Right lobe of liver (tissue), 6 donors: ENCODE data around the gene DNASE2B. TPM values are rescaled to one million over a fixed set of nuclear protein-coding genes. Genes with fewer than 3 reads are reported as not detected.

Source experiments
- ATAC-seq, 4 donors: fragments of 200-7000 bp; cut with Tn5 transposase; one replicate each; pipeline ENCODE4 v1.9.1; 2020; ENCODE audit warnings: mild to moderate bottlenecking in 4 of 4, moderate library complexity in 4 of 4
- DNase-seq, 3 donors: peaks; one replicate each; pipeline ENCODE4 v3.0.0-alpha.2; 2020
- H3K27ac ChIP-seq, 3 donors: fragments of 200-600 bp; one replicate each; pipeline ENCODE4 v1.8.0; 2022
- H3K27me3 ChIP-seq, 2 donors: fragments of 200-600 bp; one replicate each; pipeline ENCODE4 v1.8.0; 2022
- H3K36me3 ChIP-seq, 4 donors: fragments of 200-600 bp; sonication (generic) in 1 of 4; one replicate each; pipeline versions ENCODE4 v1.5.1 to v1.8.0; 2017 to 2022; ENCODE audit warnings: control low read depth in 1 of 4
- H3K4me1 ChIP-seq, 4 donors: fragments of 200-600 bp; sonication (generic) in 1 of 4; one replicate each; pipeline versions ENCODE4 v1.5.1 to v1.8.0; 2017 to 2022; ENCODE audit warnings: control low read depth in 1 of 4
- H3K4me3 ChIP-seq, 3 donors: fragments of 200-600 bp; one replicate each; pipeline ENCODE4 v1.8.0; 2022
- H3K9me3 ChIP-seq, 4 donors: fragments of 200-600 bp; sonication (generic) in 1 of 4; one replicate each; pipeline versions ENCODE4 v1.5.1 to v1.8.0; 2017 to 2022; ENCODE audit warnings: control low read depth in 1 of 4
- POLR2A ChIP-seq: fragments of 450-650 bp; IDR thresholded peaks from one replicate; pipeline ENCODE4 v1.6.1; 2017; ENCODE audit warnings: antibody characterized with exemption, mild to moderate bottlenecking
- WGBS: methylation state at CpG from one replicate; pipeline ENCODE4 v1.1.6; 2018; ENCODE audit warnings: low coverage, low lambda C conversion rate; ENCODE audit not compliant: insufficient coverage; ENCODE audit errors: missing lambda C conversion rate; 5-methylcytosine and 5-hydroxymethylcytosine counted together
- intact Hi-C, 2 donors: fragments of 100-400 bp; cut with DNase I; formaldehyde crosslinking; loops; one replicate each; pipeline versions ENCODE4 v1.11.2 to v1.14.1; 2022
- total RNA-seq, 6 experiments: library from RNA; depleted of rRNA in 2 of 6; stranded (reverse); fragments of >200 nt in 2 of 6; fragmentation: NEBNext Ultra II Directional in 3 of 6; extraction: Animal tissue kit (Norgen Biotek cat#: 25700) in 3 of 6; gene quantifications; one replicate each; pipeline versions ENCODE4 v1.1.0 to v1.2.4, GENCODE V29; 2016 to 2023
- TF ChIP-seq, protein P1 (sequence below), 4 donors: fragments of 200-600 bp in 3 of 4; fragments of 450-650 bp in 1 of 4; IDR thresholded peaks; one replicate each; pipeline versions ENCODE4 v1.5.1 to v1.8.0; 2016 to 2022; ENCODE audit warnings: antibody characterized with exemption in 4 of 4, mild to moderate bottlenecking in 2 of 4
- donor health status: DM: no; HTN: yes; CAD: no.
- donor health status: DM: no; HTN: no; CAD: no.
- donor health status: DM: no; HTN: no; CAD: no.
- donor health status: DM: no; HTN: yes; CAD: no.
- donor health status: DM: no; HTN: yes; CAD: no.

DNASE2B gene
- total RNA-seq, 6 experiments from 2014 or later: 0.17 to 0.25 (median 0.25) TPM; not detected in 3

GRCh38 chr1:84376000-84376910, 22.0 kb upstream of the DNASE2B start:
- DNase-seq: no peak
- Histone ChIP-seq H3K4me1 (no peaks in the 10 kb centered on the region), H3K27ac (no peak overlapping the region), H3K4me3 (no peak overlapping the region), H3K9me3 (no peaks in the 10 kb centered on the region), H3K36me3 (no peaks in the 10 kb centered on the region), H3K27me3 (no peaks in the 10 kb centered on the region)
- 79% methylated on average over 7 of the region's 7 CpGs for WGBS
- no peak for ATAC-seq
- TF ChIP-seq, protein P1, sequence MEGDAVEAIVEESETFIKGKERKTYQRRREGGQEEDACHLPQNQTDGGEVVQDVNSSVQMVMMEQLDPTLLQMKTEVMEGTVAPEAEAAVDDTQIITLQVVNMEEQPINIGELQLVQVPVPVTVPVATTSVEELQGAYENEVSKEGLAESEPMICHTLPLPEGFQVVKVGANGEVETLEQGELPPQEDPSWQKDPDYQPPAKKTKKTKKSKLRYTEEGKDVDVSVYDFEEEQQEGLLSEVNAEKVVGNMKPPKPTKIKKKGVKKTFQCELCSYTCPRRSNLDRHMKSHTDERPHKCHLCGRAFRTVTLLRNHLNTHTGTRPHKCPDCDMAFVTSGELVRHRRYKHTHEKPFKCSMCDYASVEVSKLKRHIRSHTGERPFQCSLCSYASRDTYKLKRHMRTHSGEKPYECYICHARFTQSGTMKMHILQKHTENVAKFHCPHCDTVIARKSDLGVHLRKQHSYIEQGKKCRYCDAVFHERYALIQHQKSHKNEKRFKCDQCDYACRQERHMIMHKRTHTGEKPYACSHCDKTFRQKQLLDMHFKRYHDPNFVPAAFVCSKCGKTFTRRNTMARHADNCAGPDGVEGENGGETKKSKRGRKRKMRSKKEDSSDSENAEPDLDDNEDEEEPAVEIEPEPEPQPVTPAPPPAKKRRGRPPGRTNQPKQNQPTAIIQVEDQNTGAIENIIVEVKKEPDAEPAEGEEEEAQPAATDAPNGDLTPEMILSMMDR (IDR thresholded peaks at IDR 0.05): no peak
- no peak for TF ChIP-seq POLR2A
- intact Hi-C loops: no loop called here

GRCh38 chr1:84377480-84378095, 20.7 kb upstream of the DNASE2B start:
- H3K27ac ChIP-seq: no peak overlapping the region
- ATAC-seq (no peak), DNase-seq (no peak)
- no peaks in the 10 kb centered on the region for H3K27me3 ChIP-seq
- intact Hi-C loops: no loop called here
- WGBS: 26% methylated on average over 3 of the region's 3 CpGs
- H3K4me3 ChIP-seq: no peak overlapping the region
- no peaks in the 10 kb centered on the region for H3K4me1 ChIP-seq
- TF ChIP-seq POLR2A: no peak
- TF ChIP-seq, protein P1 (IDR thresholded peaks at IDR 0.05): no peak
- no peaks in the 10 kb centered on the region for H3K36me3 ChIP-seq
- no peaks in the 10 kb centered on the region for H3K9me3 ChIP-seq

DNA sequence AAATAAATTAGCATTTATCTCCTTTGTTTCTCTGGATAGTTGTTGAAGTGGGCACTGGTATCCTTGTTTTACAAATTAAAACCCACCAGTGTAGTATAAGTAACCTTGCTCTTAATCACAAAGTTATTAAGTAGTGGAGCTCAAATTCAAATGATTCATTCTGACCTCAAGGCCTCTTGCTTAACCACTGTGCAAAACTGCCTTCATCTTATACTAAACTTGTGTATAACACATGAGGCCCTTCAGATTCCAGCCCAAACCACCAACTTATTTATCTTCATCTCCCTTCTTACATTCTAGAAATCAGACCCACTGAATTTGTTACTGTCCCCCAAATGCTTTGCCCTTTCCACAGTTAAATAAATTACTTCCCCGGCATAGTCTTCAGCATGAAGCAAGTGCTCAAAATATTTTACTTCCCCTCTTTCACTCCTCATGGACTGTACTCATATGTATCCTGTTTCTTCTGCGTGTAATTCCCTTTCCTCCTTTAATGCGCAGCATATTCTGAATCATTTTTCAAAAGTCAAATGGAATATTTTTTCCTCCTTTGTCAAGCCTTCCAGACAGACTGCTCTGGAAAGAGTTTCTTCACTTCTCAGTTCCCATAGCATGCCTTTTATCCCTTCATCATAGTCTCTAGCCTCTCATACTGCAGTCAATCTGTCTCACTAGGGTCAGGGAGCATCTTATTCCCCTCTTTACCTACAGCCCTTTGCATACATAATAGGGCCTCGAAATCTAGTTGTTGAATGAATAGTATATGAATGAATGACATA, 19.0 kb upstream of the DNASE2B start:
- Histone ChIP-seq H3K36me3 (no peaks in the 10 kb centered on the region), H3K27me3 (no peaks in the 10 kb centered on the region), H3K27ac (no peak overlapping the region), H3K9me3 (no peaks in the 10 kb centered on the region), H3K4me1 (no peaks in the 10 kb centered on the region), H3K4me3 (no peak overlapping the region)
- intact Hi-C loops: no loop called here
- TF ChIP-seq, protein P1 (IDR thresholded peaks at IDR 0.05): no peak
- no peak for TF ChIP-seq POLR2A
- 72% methylated on average over 4 of the region's 4 CpGs for WGBS
- ATAC-seq (no peak), DNase-seq (no peak)

DNA sequence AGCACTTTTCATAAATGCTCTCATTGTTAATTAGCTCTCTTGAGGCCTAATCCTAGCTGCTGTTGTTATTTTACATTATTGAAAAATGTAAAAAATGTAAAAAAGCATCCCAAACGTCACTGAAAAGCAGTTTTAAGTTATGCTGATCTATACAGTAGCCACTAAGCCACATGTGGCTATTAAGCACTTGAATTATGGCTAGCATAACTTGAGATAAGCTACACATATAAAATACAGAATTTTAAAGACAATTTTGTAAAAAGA, 18.4 kb upstream of the DNASE2B start:
- no peaks in the 10 kb centered on the region for H3K4me1 ChIP-seq
- TF ChIP-seq POLR2A: no peak
- TF ChIP-seq, protein P1 (IDR thresholded peaks at IDR 0.05): no peak
- H3K36me3 ChIP-seq: no peaks in the 10 kb centered on the region
- 44% methylated on average over 1 of the region's 1 CpG for WGBS
- DNase-seq (no peak), ATAC-seq (no peak)
- intact Hi-C loops: no loop called here
- H3K9me3 ChIP-seq: no peaks in the 10 kb centered on the region
- H3K4me3 ChIP-seq: no peak overlapping the region
- H3K27me3 ChIP-seq: no peaks in the 10 kb centered on the region
- no peak overlapping the region for H3K27ac ChIP-seq
